ENCODE results near the gene UCN2. TPM values are rescaled to one million over a fixed set of nuclear protein-coding genes. Genes with fewer than 3 reads are reported as not detected.

UCN2 gene
- total and polyA plus RNA-seq, 2 donors (not counting 3 experiments of a cell fraction or from before 2014, with no cell fraction given): 0.11 TPM; not detected in 1

DNA sequence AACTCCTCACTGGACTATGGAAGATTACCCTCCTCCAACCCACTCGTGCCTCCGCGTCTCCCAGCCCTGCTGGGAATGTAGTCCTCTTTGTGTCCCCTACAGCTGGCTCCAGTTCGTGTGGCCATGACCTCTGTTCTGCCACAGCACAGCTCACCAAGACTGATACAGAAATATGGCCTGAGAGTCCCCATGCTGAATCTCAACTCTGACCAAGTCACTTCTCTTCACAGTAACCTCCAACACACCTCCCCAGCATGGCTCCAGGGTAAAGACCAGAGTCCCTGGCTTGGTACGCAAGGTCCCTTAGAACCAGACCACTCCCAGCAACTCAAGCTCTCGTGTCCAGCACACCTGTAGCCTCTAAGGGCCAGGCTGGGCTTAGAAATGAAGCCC lies 33.8 kb upstream of the UCN2 start:
- Histone ChIP-seq H3K9me3 (replicated peaks; ENCODE audit: control insufficient read depth, insufficient read depth, low read length) (no peaks in the 10 kb centered on the region), H3K79me2 (ENCODE audit: control insufficient read depth, insufficient read depth, low read length) (no peaks in the 10 kb centered on the region), H3K4me2 (ENCODE audit: insufficient read depth, low read length) (no peak overlapping the region), H3K27ac (ENCODE audit: insufficient read depth, low read depth, low read length) (no peak overlapping the region), H3K36me3 (ENCODE audit: control insufficient read depth in 2 of 2, extremely low read depth in 1 of 2, insufficient read depth in 2 of 2, low read length in 2 of 2) (peaks cover 6 to 30% of the 10 kb centered on the region in 2 experiments), H3K4me1 (ENCODE audit: control insufficient read depth, extremely low read depth, insufficient read depth, low read length) (peaks cover 6% of the 10 kb centered on the region), H3K9me1 (replicated peaks; ENCODE audit: control insufficient read depth, extremely low read depth, insufficient read depth, low read length) (no peaks in the 10 kb centered on the region), H2AFZ (ENCODE audit: low read depth, low read length) (no peak overlapping the region), H3K4me3 (replicated peaks in 1 of 3; ENCODE audit: insufficient read depth in 1 of 3, low read depth in 1 of 3, low read length in 3 of 3) (no peak overlapping the region), H4K20me1 (replicated peaks; ENCODE audit: control insufficient read depth, extremely low read depth, insufficient read depth, low read length) (no peaks in the 10 kb centered on the region), H3K9ac (replicated peaks; ENCODE audit: extremely low read depth, insufficient read depth, low read length) (no peak overlapping the region), H3K27me3 (ENCODE audit: control insufficient read depth in 2 of 2, insufficient read depth in 2 of 2, low read length in 2 of 2) (peaks cover 6 to 9% of the 10 kb centered on the region in 2 experiments)
- DNase-seq (ENCODE audit: low read depth, low spot score) (no peak), FAIRE-seq (no peak)
- POLR2A ChIA-PET: interaction anchor here (0.6 kb wide), 1 partner anchor 207 kb away, joined by 8 read pairs; no protein-coding TSS in a partner anchor
- intact Hi-C loops (cut with micrococcal nuclease): no loop called here
- no TSS peak for BruUV-seq (replicated peaks)
- dilution Hi-C loops (cut with MboI; ENCODE audit: extremely low pct_ligation_motif_present, low sequenced_read_pairs): no loop called here
- TF ChIP-seq MYC (IDR thresholded peaks at IDR 0.05; ENCODE audit: low read depth, low read length) (no peak), POLR2A (IDR thresholded peaks at IDR 0.05; ENCODE audit: low read depth, low read length) (peak; percentile 0), GATA2 (IDR thresholded peaks at IDR 0.05; ENCODE audit: insufficient read depth, insufficient read length, low read depth, low read length) (no peak)
- TF ChIP-seq, protein P1, sequence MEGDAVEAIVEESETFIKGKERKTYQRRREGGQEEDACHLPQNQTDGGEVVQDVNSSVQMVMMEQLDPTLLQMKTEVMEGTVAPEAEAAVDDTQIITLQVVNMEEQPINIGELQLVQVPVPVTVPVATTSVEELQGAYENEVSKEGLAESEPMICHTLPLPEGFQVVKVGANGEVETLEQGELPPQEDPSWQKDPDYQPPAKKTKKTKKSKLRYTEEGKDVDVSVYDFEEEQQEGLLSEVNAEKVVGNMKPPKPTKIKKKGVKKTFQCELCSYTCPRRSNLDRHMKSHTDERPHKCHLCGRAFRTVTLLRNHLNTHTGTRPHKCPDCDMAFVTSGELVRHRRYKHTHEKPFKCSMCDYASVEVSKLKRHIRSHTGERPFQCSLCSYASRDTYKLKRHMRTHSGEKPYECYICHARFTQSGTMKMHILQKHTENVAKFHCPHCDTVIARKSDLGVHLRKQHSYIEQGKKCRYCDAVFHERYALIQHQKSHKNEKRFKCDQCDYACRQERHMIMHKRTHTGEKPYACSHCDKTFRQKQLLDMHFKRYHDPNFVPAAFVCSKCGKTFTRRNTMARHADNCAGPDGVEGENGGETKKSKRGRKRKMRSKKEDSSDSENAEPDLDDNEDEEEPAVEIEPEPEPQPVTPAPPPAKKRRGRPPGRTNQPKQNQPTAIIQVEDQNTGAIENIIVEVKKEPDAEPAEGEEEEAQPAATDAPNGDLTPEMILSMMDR (IDR thresholded peaks at IDR 0.05; ENCODE audit: extremely low read depth in 1 of 2, insufficient read depth in 1 of 2, low read depth in 1 of 2, low read length in 2 of 2): no peak
- CTCF ChIA-PET: no interaction called here

DNA sequence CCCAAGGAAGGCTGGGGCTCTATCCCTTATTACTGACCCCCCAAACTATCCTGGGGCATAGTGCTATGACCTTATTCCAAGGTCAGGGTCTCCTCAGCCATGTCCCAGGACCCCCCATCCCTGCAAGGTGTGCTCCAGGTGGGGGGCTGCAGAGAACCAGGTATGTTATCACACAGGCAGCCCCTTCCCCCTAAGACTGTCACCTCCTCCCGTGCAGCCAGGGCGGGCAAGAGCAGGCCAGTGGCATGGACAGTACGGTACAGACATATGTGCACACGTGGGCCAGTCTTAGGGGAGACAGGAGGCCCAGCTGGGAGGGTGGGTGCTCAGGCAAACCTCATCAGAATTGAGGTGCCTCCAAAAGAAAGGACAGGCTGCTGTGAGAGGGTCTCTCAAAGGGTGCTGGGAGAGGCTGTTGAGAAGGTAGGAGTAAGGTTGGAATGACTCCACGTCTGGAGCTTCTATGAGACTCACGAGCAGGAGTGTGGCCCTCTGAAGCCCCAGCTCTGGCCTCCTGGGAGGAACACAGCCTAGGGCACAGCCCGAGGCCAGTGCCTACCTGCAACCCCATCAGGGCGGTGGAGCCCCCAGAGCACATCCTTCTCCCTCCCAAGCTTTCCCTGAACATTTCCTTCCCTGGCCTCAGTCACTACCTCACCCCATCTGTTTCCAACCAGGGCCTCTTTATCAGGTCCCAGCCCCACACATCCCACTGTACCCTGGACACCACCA lies 33.3 kb upstream of the UCN2 start:
- H3K9me3 ChIP-seq (replicated peaks; ENCODE audit: control insufficient read depth, insufficient read depth, low read length): no peaks in the 10 kb centered on the region
- H3K9ac ChIP-seq (replicated peaks; ENCODE audit: extremely low read depth, insufficient read depth, low read length): no peak overlapping the region
- no peaks in the 10 kb centered on the region for H3K79me2 ChIP-seq (ENCODE audit: control insufficient read depth, insufficient read depth, low read length)
- intact Hi-C loops (cut with micrococcal nuclease): no loop called here
- H2AFZ ChIP-seq (ENCODE audit: low read depth, low read length): no peak overlapping the region
- DNase-seq (ENCODE audit: low read depth, low spot score): no peak
- H4K20me1 ChIP-seq (replicated peaks; ENCODE audit: control insufficient read depth, extremely low read depth, insufficient read depth, low read length): no peaks in the 10 kb centered on the region
- H3K4me1 ChIP-seq (ENCODE audit: control insufficient read depth, extremely low read depth, insufficient read depth, low read length): peaks cover 6% of the 10 kb centered on the region
- no TSS peak for BruUV-seq (replicated peaks)
- CTCF ChIA-PET: no interaction called here
- no peaks in the 10 kb centered on the region for H3K9me1 ChIP-seq (replicated peaks; ENCODE audit: control insufficient read depth, extremely low read depth, insufficient read depth, low read length)
- H3K27ac ChIP-seq (ENCODE audit: insufficient read depth, low read depth, low read length): no peak overlapping the region
- POLR2A ChIA-PET: no interaction called here
- no peak for FAIRE-seq
- H3K4me3 ChIP-seq (replicated peaks in 1 of 3; ENCODE audit: insufficient read depth in 1 of 3, low read depth in 1 of 3, low read length in 3 of 3): no peak overlapping the region
- H3K36me3 ChIP-seq (ENCODE audit: control insufficient read depth in 2 of 2, extremely low read depth in 1 of 2, insufficient read depth in 2 of 2, low read length in 2 of 2): peaks cover 6 to 30% of the 10 kb centered on the region in 2 experiments
- peaks cover 6 to 9% of the 10 kb centered on the region in 2 experiments for H3K27me3 ChIP-seq (ENCODE audit: control insufficient read depth in 2 of 2, insufficient read depth in 2 of 2, low read length in 2 of 2)
- no peak for TF ChIP-seq POLR2A (IDR thresholded peaks at IDR 0.05; ENCODE audit: low read depth, low read length)
- no peak for TF ChIP-seq MYC (IDR thresholded peaks at IDR 0.05; ENCODE audit: low read depth, low read length)
- TF ChIP-seq EZH2 (IDR thresholded peaks at IDR 0.05; ENCODE audit: borderline replicate concordance, low read depth, low read length, severe bottlenecking): no peak
- no peak for TF ChIP-seq JUN (IDR thresholded peaks at IDR 0.05; ENCODE audit: borderline replicate concordance, insufficient read depth, insufficient read length, low read depth)
- no peak for TF ChIP-seq POLR2AphosphoS5 (IDR thresholded peaks at IDR 0.05; ENCODE audit: insufficient read depth, low read depth, low read length)
- TF ChIP-seq GATA2 (IDR thresholded peaks at IDR 0.05; ENCODE audit: insufficient read depth, insufficient read length, low read depth, low read length): no peak
- TF ChIP-seq, protein P1 (IDR thresholded peaks at IDR 0.05; ENCODE audit: extremely low read depth in 1 of 2, insufficient read depth in 1 of 2, low read depth in 1 of 2, low read length in 2 of 2): no peak
- no peak overlapping the region for H3K4me2 ChIP-seq (ENCODE audit: insufficient read depth, low read length)
- dilution Hi-C loops (cut with MboI; ENCODE audit: extremely low pct_ligation_motif_present, low sequenced_read_pairs): no loop called here
